Natural killer cell (primary cell): ENCODE data around the gene EPHA4. TPM values are rescaled to one million over a fixed set of nuclear protein-coding genes. Genes with fewer than 3 reads are reported as not detected.

Experiments
- ATAC-seq, 3 donors: fragments of 150-1000 bp in 2 of 3; fragments of 200-7000 bp in 1 of 3; cut with Tn5 transposase; 1 replicate in 1 of 3; 2 replicates in 2 of 3; pipeline ENCODE4 v1.10.0; 2021; ENCODE audit warnings: mild to moderate bottlenecking in 2 of 3, moderate library complexity in 2 of 3
- DNase-seq, 2 donors: peaks; one replicate each; pipeline versions ENCODE4 v3.0.0 to v3.0.0-alpha.2; 2013 to 2021; ENCODE audit warnings: mixed read lengths in 1 of 2
- H3K27ac ChIP-seq: one replicate; pipeline ENCODE4 v1.5.1; 2013; ENCODE audit warnings: mild to moderate bottlenecking, low read length
- H3K27me3 ChIP-seq: one replicate; pipeline ENCODE4 v1.6.1; 2013; ENCODE audit warnings: low read length; ENCODE audit not compliant: control insufficient read depth, insufficient read depth
- H3K36me3 ChIP-seq: one replicate; pipeline ENCODE4 v1.6.1; 2013; ENCODE audit warnings: low read length; ENCODE audit not compliant: control insufficient read depth, insufficient read depth
- H3K4me1 ChIP-seq: one replicate; pipeline ENCODE4 v1.6.1; 2013; ENCODE audit warnings: low read length; ENCODE audit not compliant: control insufficient read depth, insufficient read depth
- H3K4me3 ChIP-seq: one replicate; pipeline ENCODE4 v1.5.1; 2013; ENCODE audit warnings: low read length
- H3K9me3 ChIP-seq: one replicate; pipeline ENCODE4 v1.6.1; 2013; ENCODE audit warnings: low read length; ENCODE audit not compliant: control insufficient read depth, insufficient read depth
- H3K27ac Mint-ChIP-seq, 2 donors: one replicate each; pipeline ENCODE4 v1.8.0; 2022; ENCODE audit warnings: mild to moderate bottlenecking in 2 of 2, mixed read lengths in 2 of 2, moderate library complexity in 1 of 2
- H3K27me3 Mint-ChIP-seq, 2 donors: one replicate each; pipeline ENCODE4 v1.8.0; 2022; ENCODE audit warnings: low read depth in 2 of 2, mixed read lengths in 2 of 2
- H3K36me3 Mint-ChIP-seq: one replicate; pipeline ENCODE4 v1.8.0; 2022; ENCODE audit warnings: mixed read lengths
- H3K4me1 Mint-ChIP-seq, 2 donors: one replicate each; pipeline ENCODE4 v1.8.0; 2022; ENCODE audit warnings: mixed read lengths in 2 of 2
- H3K4me3 Mint-ChIP-seq: one replicate; pipeline ENCODE4 v1.8.0; 2022; ENCODE audit warnings: mild to moderate bottlenecking, moderate library complexity, mixed read lengths
- H3K9me3 Mint-ChIP-seq, 2 donors: one replicate each; pipeline ENCODE4 v1.8.0; 2022; ENCODE audit warnings: mixed read lengths in 2 of 2
- WGBS: methylation state at CpG from one replicate; pipeline ENCODE4 v1.1.7; 2013; ENCODE audit warnings: missing lambda C conversion rate; ENCODE audit not compliant: insufficient coverage; 5-methylcytosine and 5-hydroxymethylcytosine counted together
- intact Hi-C: fragments of 100-400 bp; cut with micrococcal nuclease; formaldehyde crosslinking; loops from one replicate; pipeline ENCODE4 v1.14.2; 2022
- total RNA-seq, 4 donors: library from RNA; stranded (reverse); fragments of 120-200 nt in 1 of 4; gene quantifications; one replicate each; pipeline versions ENCODE4 v1.2.3 to v1.2.4, GENCODE V29; 2013 to 2022
- TF ChIP-seq, protein P1 (sequence below): fragments of 200-600 bp; IDR thresholded peaks from one replicate; pipeline ENCODE4 v1.8.0; 2022; ENCODE audit warnings: antibody characterized with exemption

EPHA4 gene
- total RNA-seq, 3 donors from 2014 or later (not counting 1 experiment from before 2014, with no cell fraction given) = 27.2 to 48.6 (median 44.7) TPM

DNA sequence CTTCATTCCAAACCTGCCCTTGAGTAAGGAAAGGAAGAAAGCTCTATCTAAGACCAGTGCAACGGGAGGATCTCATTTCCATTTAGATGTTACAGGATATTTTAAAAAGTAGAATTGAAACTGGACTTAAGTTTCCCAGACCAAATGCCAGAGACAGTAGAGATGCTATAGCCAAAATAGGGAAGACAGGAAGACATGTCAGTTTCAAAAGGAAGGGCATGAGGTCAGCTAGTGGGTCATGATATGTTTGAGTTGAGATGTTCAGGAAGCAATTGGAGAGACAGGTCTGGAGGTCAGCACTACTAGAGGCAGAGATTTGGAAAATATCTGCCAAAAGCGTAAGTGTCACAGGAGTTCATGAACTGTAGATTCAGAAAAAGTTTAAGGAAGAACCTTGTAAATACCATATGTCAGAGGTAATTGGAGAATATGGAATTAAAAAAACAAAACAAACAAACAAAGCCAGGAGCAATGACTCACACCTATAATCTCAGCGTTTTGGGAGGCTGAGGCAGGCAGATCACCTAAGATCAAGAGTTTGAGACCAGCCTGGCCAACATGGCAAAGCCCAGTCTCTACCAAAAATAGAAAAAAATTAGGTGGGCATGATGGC lies 50.8 kb downstream of the EPHA4 start:
- Histone ChIP-seq H3K27ac (no peak overlapping the region), H3K4me1 (peaks cover 41% of the 10 kb centered on the region), H3K4me3 (no peak overlapping the region), H3K9me3 (no peaks in the 10 kb centered on the region), H3K27me3 (no peaks in the 10 kb centered on the region), H3K36me3 (no peaks in the 10 kb centered on the region)
- intact Hi-C loops = no loop called here
- WGBS = 90% methylated on average over 3 of the region's 3 CpGs
- Mint-ChIP-seq H3K27me3 (no peaks in the 10 kb centered on the region), H3K27ac (no peak overlapping the region), H3K9me3 (no peaks in the 10 kb centered on the region), H3K4me1 (peaks cover 0 to 5% of the 10 kb centered on the region in 2 donors), H3K36me3 (no peaks in the 10 kb centered on the region), H3K4me3 (no peak overlapping the region)
- DNase-seq (no peak), ATAC-seq (no peak)
- TF ChIP-seq, protein P1, sequence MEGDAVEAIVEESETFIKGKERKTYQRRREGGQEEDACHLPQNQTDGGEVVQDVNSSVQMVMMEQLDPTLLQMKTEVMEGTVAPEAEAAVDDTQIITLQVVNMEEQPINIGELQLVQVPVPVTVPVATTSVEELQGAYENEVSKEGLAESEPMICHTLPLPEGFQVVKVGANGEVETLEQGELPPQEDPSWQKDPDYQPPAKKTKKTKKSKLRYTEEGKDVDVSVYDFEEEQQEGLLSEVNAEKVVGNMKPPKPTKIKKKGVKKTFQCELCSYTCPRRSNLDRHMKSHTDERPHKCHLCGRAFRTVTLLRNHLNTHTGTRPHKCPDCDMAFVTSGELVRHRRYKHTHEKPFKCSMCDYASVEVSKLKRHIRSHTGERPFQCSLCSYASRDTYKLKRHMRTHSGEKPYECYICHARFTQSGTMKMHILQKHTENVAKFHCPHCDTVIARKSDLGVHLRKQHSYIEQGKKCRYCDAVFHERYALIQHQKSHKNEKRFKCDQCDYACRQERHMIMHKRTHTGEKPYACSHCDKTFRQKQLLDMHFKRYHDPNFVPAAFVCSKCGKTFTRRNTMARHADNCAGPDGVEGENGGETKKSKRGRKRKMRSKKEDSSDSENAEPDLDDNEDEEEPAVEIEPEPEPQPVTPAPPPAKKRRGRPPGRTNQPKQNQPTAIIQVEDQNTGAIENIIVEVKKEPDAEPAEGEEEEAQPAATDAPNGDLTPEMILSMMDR = no peak

DNA sequence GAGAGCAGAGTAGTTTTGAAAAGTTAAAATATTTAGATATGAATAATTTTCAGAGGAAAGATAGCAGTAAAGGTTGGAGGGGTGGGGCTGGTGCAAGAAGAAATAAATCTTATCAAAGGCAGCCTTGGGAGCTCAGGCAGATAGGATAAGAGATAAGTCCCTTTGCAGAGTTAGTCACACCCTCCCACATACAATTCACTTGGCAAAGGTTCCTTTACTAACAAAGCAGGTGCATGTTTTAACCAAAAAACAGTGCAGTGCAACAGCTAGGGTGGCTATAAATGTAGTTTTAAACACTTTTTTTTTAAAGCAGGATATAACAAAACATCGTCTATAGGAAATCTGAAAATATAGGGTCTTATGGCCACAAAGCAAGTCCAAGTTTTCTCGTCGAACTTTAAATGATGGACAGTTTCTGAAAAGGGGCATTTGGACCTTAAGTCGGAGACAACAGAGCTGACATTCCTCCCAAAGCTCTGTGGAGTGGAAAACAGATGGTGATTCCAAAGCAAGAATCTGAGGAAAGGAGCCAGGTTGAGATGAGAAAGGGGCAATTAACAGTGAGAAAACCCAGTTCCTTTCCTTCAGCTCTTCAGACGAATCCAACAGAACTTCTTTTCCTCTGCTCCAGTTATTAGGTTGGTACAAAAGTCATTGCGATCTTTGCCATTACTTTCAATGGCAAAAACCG lies 53.0 kb downstream of the EPHA4 start:
- intact Hi-C loops = loop anchor here (1.0 kb wide), 2 partner anchors 10 to 53 kb away; partner anchors contain the start of gene EPHA4
- Mint-ChIP-seq H3K27ac (no peak overlapping the region), H3K36me3 (no peaks in the 10 kb centered on the region), H3K27me3 (no peaks in the 10 kb centered on the region), H3K9me3 (no peaks in the 10 kb centered on the region), H3K4me3 (peak overlapping the region; percentile 56), H3K4me1 (no peaks in the 10 kb centered on the region)
- 92% methylated on average over 6 of the region's 7 CpGs for WGBS
- DNase-seq (peak in 1 of 2 donors; percentile 43), ATAC-seq (no peak)
- Histone ChIP-seq H3K4me3 (no peak overlapping the region), H3K27ac (peak overlapping the region; percentile 99), H3K27me3 (no peaks in the 10 kb centered on the region), H3K36me3 (no peaks in the 10 kb centered on the region), H3K9me3 (no peaks in the 10 kb centered on the region), H3K4me1 (peaks cover 41% of the 10 kb centered on the region)
- TF ChIP-seq, protein P1 = no peak

DNA sequence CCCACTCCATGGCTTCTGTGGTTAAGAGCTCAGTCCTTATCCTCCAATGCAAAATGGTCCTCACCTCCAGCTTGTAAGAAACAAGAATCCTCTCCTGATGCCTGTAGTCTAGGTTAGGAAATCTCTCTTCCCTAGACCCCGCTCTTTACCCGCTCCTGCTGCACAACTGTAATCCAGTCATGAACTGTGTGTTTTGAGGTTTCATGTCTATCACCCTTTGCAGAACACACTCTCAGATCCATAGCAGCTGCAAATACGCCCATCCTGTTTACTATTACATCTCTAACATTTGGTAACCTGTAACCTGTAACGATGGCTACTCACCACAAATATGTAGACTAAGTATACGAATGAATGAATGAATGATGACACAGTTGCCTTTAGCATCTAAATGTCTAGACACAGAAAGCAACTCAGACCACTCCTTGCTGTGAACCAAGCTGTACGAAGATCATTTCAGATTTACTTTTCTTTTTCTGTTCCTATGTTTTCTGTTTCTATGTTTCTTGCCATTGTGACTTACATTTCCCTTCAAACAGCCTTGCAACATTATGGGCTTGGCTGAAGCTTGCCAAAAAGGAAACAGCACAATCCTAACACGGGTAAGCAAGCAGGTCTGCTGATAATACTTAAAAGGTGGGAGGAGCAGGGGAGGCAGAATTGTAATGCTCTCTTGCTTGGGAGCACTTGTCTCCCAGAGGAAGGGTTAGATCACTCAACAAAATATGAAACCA lies 53.7 kb downstream of the EPHA4 start:
- 5% methylated on average over 6 of the region's 7 CpGs for WGBS
- Mint-ChIP-seq H3K4me3 (no peak overlapping the region), H3K4me1 (no peaks in the 10 kb centered on the region), H3K36me3 (no peaks in the 10 kb centered on the region), H3K27me3 (no peaks in the 10 kb centered on the region), H3K9me3 (no peaks in the 10 kb centered on the region), H3K27ac (no peak overlapping the region)
- H3K27me3 ChIP-seq = no peaks in the 10 kb centered on the region
- H3K27ac ChIP-seq = peak overlapping the region; percentile 99
- DNase-seq = peak; percentile 40 to 87
- no peaks in the 10 kb centered on the region for H3K9me3 ChIP-seq
- H3K4me3 ChIP-seq = peak overlapping the region; percentile 32
- no peaks in the 10 kb centered on the region for H3K36me3 ChIP-seq
- TF ChIP-seq, protein P1 = no peak
- ATAC-seq = peak; percentile 69 to 89 (median 80)
- intact Hi-C loops = loop anchor here (1.0 kb wide), 2 partner anchors 11 to 54 kb away; partner anchors contain the start of gene EPHA4
- peaks cover 44% of the 10 kb centered on the region for H3K4me1 ChIP-seq
